GM12878 (cell line): ENCODE measurements around the gene TRMT13. TPM values are rescaled to one million over a fixed set of nuclear protein-coding genes. Genes with fewer than 3 reads are reported as not detected.

Source experiments
- ATAC-seq: fragments of 200-7000 bp; cut with Tn5 transposase; 3 replicates; pipeline ENCODE4 v1.9.1; 2020; ENCODE audit warnings: mild to moderate bottlenecking, moderate library complexity
- BruUV-seq: library from RNA; stranded (reverse); fragments of 400-500 nt; replicated peaks from 2 replicates; lab custom pipeline; 2021; lab: Mats Ljungman, UMichigan
- CTCF ChIA-PET: fragments of 300-600 bp; sonication (Branson Sonifier 250); formaldehyde crosslinking; extraction: SDS; loops from one replicate; lab custom pipeline; 2021; ENCODE audit warnings: inconsistent platforms; lab: Yijun Ruan, JAX
- POLR2A ChIA-PET: fragments of 350-600 bp; formaldehyde crosslinking; extraction: SDS; loops from one replicate; lab custom pipeline; 2021; ENCODE audit warnings: inconsistent platforms; lab: Charles Lee
- RAD21 ChIA-PET: fragments of 300-600 bp; sonication (Branson Sonifier 250); formaldehyde crosslinking; loops from one replicate; lab custom pipeline; 2023; ENCODE audit warnings: antibody characterized with exemption; ENCODE audit not compliant: unreplicated experiment; lab: Charles Lee
- SMC1A ChIA-PET: fragments of 300-600 bp; sonication (Branson Sonifier 250); formaldehyde crosslinking; loops from one replicate; lab custom pipeline; 2023; ENCODE audit not compliant: unreplicated experiment, uncharacterized antibody; lab: Charles Lee
- DNase-seq: peaks from one replicate; pipeline ENCODE4 v3.0.0-alpha.2; 2011; ENCODE audit warnings: low read depth, low spot score
- FAIRE-seq: peaks from 3 replicates; lab custom pipeline; 2011; peaks lifted over from hg19 to GRCh38; lab: Jason Lieb, UNC
- H2AFZ ChIP-seq: 2 replicates; pipeline ENCODE4 v1.6.0; 2011; ENCODE audit warnings: low read depth, low read length, control low read depth; ENCODE audit not compliant: control insufficient read depth
- H3K27ac ChIP-seq: 2 replicates; pipeline ENCODE4 v1.5.1; 2011; ENCODE audit warnings: control low read depth; ENCODE audit not compliant: control insufficient read depth, insufficient read depth
- H3K27me3 ChIP-seq, 2 experiments: replicated peaks in 1 of 2; 2 replicates each; pipeline versions ENCODE4 v1.6.0 to v1.6.1; 2011; ENCODE audit warnings: low read length in 1 of 2; ENCODE audit not compliant: control insufficient read depth in 2 of 2, insufficient read depth in 2 of 2
- H3K36me3 ChIP-seq, 2 experiments: 2 replicates each; pipeline ENCODE4 v1.5.1; 2011; ENCODE audit warnings: low read length in 1 of 2; ENCODE audit not compliant: control insufficient read depth in 2 of 2, insufficient read depth in 2 of 2
- H3K4me1 ChIP-seq: 2 replicates; pipeline ENCODE4 v1.6.1; 2011; ENCODE audit warnings: mild to moderate bottlenecking, low read length, moderate library complexity, mixed read lengths; ENCODE audit not compliant: control insufficient read depth, insufficient read depth
- H3K4me2 ChIP-seq: 2 replicates; pipeline ENCODE4 v1.6.0; 2011; ENCODE audit warnings: control low read depth; ENCODE audit not compliant: control insufficient read depth, insufficient read depth
- H3K4me3 ChIP-seq: fragments of 200-600 bp; sonication (generic); 2 replicates; pipeline ENCODE4 v1.5.1; 2016
- H3K79me2 ChIP-seq: 2 replicates; pipeline ENCODE4 v1.6.0; 2011; ENCODE audit warnings: low read length; ENCODE audit not compliant: control insufficient read depth, insufficient read depth
- H3K9ac ChIP-seq: 2 replicates; pipeline ENCODE4 v1.8.0; 2011; ENCODE audit warnings: low read length, control low read depth, mixed read lengths; ENCODE audit not compliant: control insufficient read depth, insufficient read depth
- H3K9me3 ChIP-seq: replicated peaks from 3 replicates; pipeline ENCODE4 v1.5.1; 2011; ENCODE audit warnings: mild to moderate bottlenecking, low read length; ENCODE audit not compliant: control insufficient read depth, insufficient read depth
- H4K20me1 ChIP-seq: 2 replicates; pipeline ENCODE4 v1.6.0; 2011; ENCODE audit not compliant: control insufficient read depth, insufficient read depth
- CBX5 ChIP-seq: sonication (generic); IDR thresholded peaks from 2 replicates; pipeline ENCODE4 v1.6.1; 2016; ENCODE audit warnings: low read depth, moderate library complexity, mild to moderate bottlenecking, inconsistent platforms
- GABPA ChIP-seq: IDR thresholded peaks from 2 replicates; pipeline ENCODE4 v1.6.1; 2014; ENCODE audit warnings: antibody characterized with exemption, low read depth, mild to moderate bottlenecking, inconsistent platforms
- IKZF2 ChIP-seq, 2 experiments: fragments of 450-650 bp; IDR thresholded peaks; 2 replicates each; pipeline ENCODE4 v1.6.1; 2017; ENCODE audit warnings: mild to moderate bottlenecking in 2 of 2, moderate library complexity in 2 of 2
- MEF2A ChIP-seq: IDR thresholded peaks from 2 replicates; pipeline ENCODE4 v1.6.1; 2011; ENCODE audit warnings: low read depth, mild to moderate bottlenecking, low read length, moderate library complexity; ENCODE audit not compliant: insufficient read depth
- MYC ChIP-seq: IDR thresholded peaks from 2 replicates; pipeline ENCODE4 v1.6.1; 2011; ENCODE audit warnings: mild to moderate bottlenecking, low read length, moderate library complexity, inconsistent platforms; ENCODE audit not compliant: insufficient read depth, insufficient replicate concordance, insufficient read length, severe bottlenecking
- NFYA ChIP-seq: IDR thresholded peaks from 2 replicates; pipeline ENCODE4 v1.6.1; 2011; ENCODE audit warnings: low read depth, mild to moderate bottlenecking, low read length, improper control_type of control experiment, borderline replicate concordance
- PAX5 ChIP-seq: IDR thresholded peaks from 2 replicates; pipeline ENCODE4 v1.6.1; 2011; ENCODE audit warnings: low read depth, low read length, borderline replicate concordance
- PML ChIP-seq: IDR thresholded peaks from 2 replicates; pipeline ENCODE4 v1.6.1; 2012; ENCODE audit warnings: low read length, inconsistent platforms
- POLR2A ChIP-seq: IDR thresholded peaks from 2 replicates; pipeline ENCODE4 v1.6.1; 2011; ENCODE audit warnings: low read depth, mild to moderate bottlenecking, low read length
- POLR2AphosphoS2 ChIP-seq: IDR thresholded peaks from 2 replicates; pipeline ENCODE4 v1.6.1; 2011; ENCODE audit warnings: low read depth, mild to moderate bottlenecking, low read length, improper control_type of control experiment, moderate library complexity
- POU2F2 ChIP-seq: IDR thresholded peaks from 3 replicates; pipeline ENCODE4 v1.6.1; 2011; ENCODE audit warnings: low read depth, mild to moderate bottlenecking, low read length, borderline replicate concordance
- RUNX3 ChIP-seq: IDR thresholded peaks from 2 replicates; pipeline ENCODE4 v1.6.1; 2012; ENCODE audit warnings: low read length, inconsistent platforms
- SMARCA5 ChIP-seq: fragments of 450-650 bp; IDR thresholded peaks from 2 replicates; pipeline ENCODE4 v1.6.1; 2017; ENCODE audit warnings: mild to moderate bottlenecking
- SMC3 ChIP-seq: IDR thresholded peaks from 2 replicates; pipeline ENCODE4 v1.6.1; 2011; ENCODE audit warnings: low read length, improper control_type of control experiment, borderline replicate concordance
- WRNIP1 ChIP-seq: IDR thresholded peaks from 2 replicates; pipeline ENCODE4 v1.6.1; 2011; ENCODE audit warnings: low read depth, low read length, improper control_type of control experiment, borderline replicate concordance
- WGBS: methylation state at CpG from one replicate; pipeline ENCODE4 v1.1.6; 2016; ENCODE audit warnings: low lambda C conversion rate; ENCODE audit not compliant: insufficient replicate concordance, insufficient coverage; ENCODE audit errors: missing lambda C conversion rate; 5-methylcytosine and 5-hydroxymethylcytosine counted together
- in situ Hi-C: fragments of 300-500 bp; cut with MboI; formaldehyde crosslinking; loops from 9 replicates; pipeline ENCODE4 v1.14.3; 2018; ENCODE audit warnings: mixed read lengths
- intact Hi-C: fragments of 100-400 bp; cut with micrococcal nuclease; formaldehyde crosslinking; loops from one replicate; pipeline ENCODE4 v1.14.2; 2022; ENCODE audit not compliant: unreplicated experiment
- polyA plus RNA-seq, 11 experiments: library from polyadenylated mRNA; depleted of rRNA in 4 of 11; unstranded in 6 of 11; stranded (reverse) in 5 of 11; fragments of >200 nt; fragmentation: Nextera tagmentation in 4 of 11; fragmentation: Illumina TruSeq in 1 of 11; extraction: Ambion mirVana in 4 of 11; extraction: Trizol in 1 of 11; gene quantifications; 1 replicate in 1 of 11; 2 replicates in 10 of 11; pipeline versions ENCODE4 v1.2.1 to v1.2.3, GENCODE V29; 2011 to 2016; ENCODE audit warnings: inconsistent platforms in 2 of 11, missing spikeins in 2 of 11, low read depth in 1 of 11
- total RNA-seq, 4 experiments: library from RNA; depleted of rRNA in 3 of 4; stranded (reverse); fragments of >200 nt in 3 of 4; fragmentation: Illumina TruSeq in 1 of 4; extraction: Trizol in 1 of 4; gene quantifications; 2 replicates each; pipeline versions ENCODE4 v1.2.1 to v1.2.3, GENCODE V29; 2013 to 2021
- TF ChIP-seq, protein P1 (sequence below): IDR thresholded peaks from 2 replicates; pipeline ENCODE4 v1.6.1; 2012; ENCODE audit warnings: low read depth, low read length, improper control_type of control experiment
- TF ChIP-seq, protein P2 (sequence below): IDR thresholded peaks from 2 replicates; pipeline ENCODE4 v1.6.1; 2012; ENCODE audit warnings: improper control_type of control experiment, low read depth, low read length; ENCODE audit not compliant: insufficient replicate concordance

Gene TRMT13
- total and polyA plus RNA-seq, 10 of the 15 experiments (the other 5 are each of a cell fraction or from before 2014, with no cell fraction given): 13.7 to 26.6 (median 21.9) TPM

DNA sequence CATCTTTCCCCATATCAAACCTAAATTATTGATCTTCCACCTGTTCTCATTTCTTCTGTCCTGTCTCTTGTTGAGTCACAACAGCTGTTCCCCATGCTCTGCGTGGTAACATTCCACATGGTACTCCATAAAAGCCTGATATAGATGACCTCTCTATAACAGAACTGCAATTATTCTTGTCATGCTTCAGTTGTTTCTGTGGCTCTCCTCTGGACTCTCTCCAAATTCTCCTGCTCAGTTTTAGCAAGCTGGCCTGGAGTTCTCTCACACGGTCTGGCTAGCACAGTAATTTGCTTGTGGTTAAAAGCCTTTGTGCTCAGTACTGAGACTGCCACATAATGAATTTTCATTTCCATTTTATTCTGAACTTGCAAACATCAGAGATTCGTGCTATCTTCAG, 55.7 kb downstream of the TRMT13 start:
- Histone ChIP-seq H3K4me2 (0 out of 2 replicates have a peak overlapping the region, but pooled peaks have one; percentile 19), H3K27ac (no peak overlapping the region), H3K9me3 (no peaks in the 10 kb centered on the region; the same call in 2 of the 3 replicates), H3K27me3 (no peaks in the 10 kb centered on the region), H3K9ac (no peak overlapping the region), H4K20me1 (no peaks in the 10 kb centered on the region), H3K4me3 (peak overlapping the region; percentile 5; the same call in 1 of the 2 replicates), H3K79me2 (no peaks in the 10 kb centered on the region), H3K36me3 (peaks cover 0 to 3% of the 10 kb centered on the region in 2 experiments; a peak in 1 of 4 replicates), H2AFZ (no peak overlapping the region), H3K4me1 (peaks cover 12% of the 10 kb centered on the region)
- BruUV-seq: no TSS peak
- ChIA-PET CTCF (no interaction called here), RAD21 (no interaction called here), POLR2A (no interaction called here), SMC1A (interaction anchor here (0.5 to 1.1 kb wide), 2 partner anchors 17 to 19 kb away, joined by 3 read pairs; no protein-coding TSS in a partner anchor)
- in situ Hi-C loops: no loop called here
- FAIRE-seq: no peak
- intact Hi-C loops: no loop called here
- peak; percentile 75 for ATAC-seq
- peak; percentile 31 for DNase-seq
- WGBS: 22% methylated on average over 3 of the region's 3 CpGs
- TF ChIP-seq WRNIP1: no peak
- TF ChIP-seq MEF2A: 0 out of 2 replicates have a peak, but pooled peaks have one; percentile 4
- no peak for TF ChIP-seq POLR2A
- TF ChIP-seq MYC: no peak
- peak; percentile 44; the same call in 1 of the 2 replicates for TF ChIP-seq PAX5
- TF ChIP-seq GABPA: no peak
- no peak for TF ChIP-seq NFYA
- peak; percentile 41; the same call in 1 of the 3 replicates for TF ChIP-seq POU2F2
- TF ChIP-seq PML: no peak
- no peak for TF ChIP-seq CBX5
- no peak for TF ChIP-seq SMARCA5
- TF ChIP-seq, protein P1, sequence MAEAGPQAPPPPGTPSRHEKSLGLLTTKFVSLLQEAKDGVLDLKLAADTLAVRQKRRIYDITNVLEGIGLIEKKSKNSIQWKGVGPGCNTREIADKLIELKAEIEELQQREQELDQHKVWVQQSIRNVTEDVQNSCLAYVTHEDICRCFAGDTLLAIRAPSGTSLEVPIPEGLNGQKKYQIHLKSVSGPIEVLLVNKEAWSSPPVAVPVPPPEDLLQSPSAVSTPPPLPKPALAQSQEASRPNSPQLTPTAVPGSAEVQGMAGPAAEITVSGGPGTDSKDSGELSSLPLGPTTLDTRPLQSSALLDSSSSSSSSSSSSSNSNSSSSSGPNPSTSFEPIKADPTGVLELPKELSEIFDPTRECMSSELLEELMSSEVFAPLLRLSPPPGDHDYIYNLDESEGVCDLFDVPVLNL: no peak
- TF ChIP-seq SMC3: no peak
- no peak for TF ChIP-seq POLR2AphosphoS2
- TF ChIP-seq, protein P2, sequence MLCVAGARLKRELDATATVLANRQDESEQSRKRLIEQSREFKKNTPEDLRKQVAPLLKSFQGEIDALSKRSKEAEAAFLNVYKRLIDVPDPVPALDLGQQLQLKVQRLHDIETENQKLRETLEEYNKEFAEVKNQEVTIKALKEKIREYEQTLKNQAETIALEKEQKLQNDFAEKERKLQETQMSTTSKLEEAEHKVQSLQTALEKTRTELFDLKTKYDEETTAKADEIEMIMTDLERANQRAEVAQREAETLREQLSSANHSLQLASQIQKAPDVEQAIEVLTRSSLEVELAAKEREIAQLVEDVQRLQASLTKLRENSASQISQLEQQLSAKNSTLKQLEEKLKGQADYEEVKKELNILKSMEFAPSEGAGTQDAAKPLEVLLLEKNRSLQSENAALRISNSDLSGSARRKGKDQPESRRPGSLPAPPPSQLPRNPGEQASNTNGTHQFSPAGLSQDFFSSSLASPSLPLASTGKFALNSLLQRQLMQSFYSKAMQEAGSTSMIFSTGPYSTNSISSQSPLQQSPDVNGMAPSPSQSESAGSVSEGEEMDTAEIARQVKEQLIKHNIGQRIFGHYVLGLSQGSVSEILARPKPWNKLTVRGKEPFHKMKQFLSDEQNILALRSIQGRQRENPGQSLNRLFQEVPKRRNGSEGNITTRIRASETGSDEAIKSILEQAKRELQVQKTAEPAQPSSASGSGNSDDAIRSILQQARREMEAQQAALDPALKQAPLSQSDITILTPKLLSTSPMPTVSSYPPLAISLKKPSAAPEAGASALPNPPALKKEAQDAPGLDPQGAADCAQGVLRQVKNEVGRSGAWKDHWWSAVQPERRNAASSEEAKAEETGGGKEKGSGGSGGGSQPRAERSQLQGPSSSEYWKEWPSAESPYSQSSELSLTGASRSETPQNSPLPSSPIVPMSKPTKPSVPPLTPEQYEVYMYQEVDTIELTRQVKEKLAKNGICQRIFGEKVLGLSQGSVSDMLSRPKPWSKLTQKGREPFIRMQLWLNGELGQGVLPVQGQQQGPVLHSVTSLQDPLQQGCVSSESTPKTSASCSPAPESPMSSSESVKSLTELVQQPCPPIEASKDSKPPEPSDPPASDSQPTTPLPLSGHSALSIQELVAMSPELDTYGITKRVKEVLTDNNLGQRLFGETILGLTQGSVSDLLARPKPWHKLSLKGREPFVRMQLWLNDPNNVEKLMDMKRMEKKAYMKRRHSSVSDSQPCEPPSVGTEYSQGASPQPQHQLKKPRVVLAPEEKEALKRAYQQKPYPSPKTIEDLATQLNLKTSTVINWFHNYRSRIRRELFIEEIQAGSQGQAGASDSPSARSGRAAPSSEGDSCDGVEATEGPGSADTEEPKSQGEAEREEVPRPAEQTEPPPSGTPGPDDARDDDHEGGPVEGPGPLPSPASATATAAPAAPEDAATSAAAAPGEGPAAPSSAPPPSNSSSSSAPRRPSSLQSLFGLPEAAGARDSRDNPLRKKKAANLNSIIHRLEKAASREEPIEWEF: no peak
- peak; percentile 25 to 44; a peak in 2 of 4 replicates for TF ChIP-seq IKZF2 (IDR thresholded peaks at IDR 0.05)
- TF ChIP-seq RUNX3: peak; percentile 55
